Spleen (tissue), 7 donors: Measurements from ENCODE around the gene TBL3.

ENCODE experiments used
- CTCF ChIP-seq, 11 experiments: fragments of 200-600 bp in 7 of 11; fragments of 450-650 bp in 4 of 11; sonication (generic) in 4 of 11; IDR thresholded peaks in 8 of 11; conservative IDR thresholded peaks in 3 of 11; 1 replicate in 7 of 11; 2 replicates in 4 of 11; pipeline versions ENCODE4 v1.4.0 to v1.8.0; 2016 to 2021; ENCODE audit warnings: antibody characterized with exemption in 11 of 11, inconsistent platforms in 4 of 11, mild to moderate bottlenecking in 1 of 11
- POLR2A ChIP-seq, 3 donors: fragments of 450-650 bp; IDR thresholded peaks; one replicate each; pipeline ENCODE4 v1.5.1; 2017; ENCODE audit warnings: antibody characterized with exemption in 3 of 3, mild to moderate bottlenecking in 1 of 3
- POLR2AphosphoS5 ChIP-seq, 3 donors: sonication (generic); formaldehyde crosslinking; IDR thresholded peaks; one replicate each; pipeline ENCODE4 v1.5.1; 2017; ENCODE audit warnings: antibody characterized with exemption in 3 of 3
- donor health status: DM: no; HTN: no; CAD: no; lungs with moderate emphysema.
- donor health status: DM: no; HTN: no; CAD: no.
- donor health status: DM: no; HTN: no; CAD: no.

- TF ChIP-seq POLR2AphosphoS5 (IDR thresholded peaks at IDR 0.05) = no peak
- no peak for TF ChIP-seq CTCF (IDR thresholded peaks at IDR 0.05 in 8 of 11, conservative IDR thresholded peaks at IDR 0.05 in 3 of 11)
- TF ChIP-seq POLR2A (IDR thresholded peaks at IDR 0.05) = no peak
These were observed 47.8 kb upstream of the TBL3 start for GRCh38 chr16:1924095-1924494.
